Neural cell (in vitro differentiated cells): Measurements from ENCODE around the gene RIC3. TPM values are rescaled to one million over a fixed set of nuclear protein-coding genes. Genes with fewer than 3 reads are reported as not detected.

Experiments
- H2AFZ ChIP-seq: fragments of 200-600, 300-800 bp; sonication (generic), shearing (Covaris generic); 2 replicates; pipeline ENCODE4 v1.6.0; 2014; ENCODE audit warnings: low read depth, mild to moderate bottlenecking, antibody characterized with exemption, low read length, moderate library complexity
- H3F3A ChIP-seq: fragments of 200-600 bp; shearing (Covaris generic); 2 replicates; pipeline ENCODE4 v1.6.1; 2016; ENCODE audit warnings: mild to moderate bottlenecking, moderate library complexity, mixed read lengths, antibody characterized with exemption, low read length; ENCODE audit not compliant: insufficient read depth, poor library complexity, severe bottlenecking
- H3K27ac ChIP-seq: fragments of 200-600, 300-800 bp; sonication (generic), shearing (Covaris generic); 2 replicates; pipeline ENCODE4 v1.5.1; 2014; ENCODE audit warnings: mild to moderate bottlenecking, low read length, moderate library complexity
- H3K27me3 ChIP-seq: fragments of 300-800, 200-600 bp; sonication (generic), shearing (Covaris generic); 2 replicates; pipeline ENCODE4 v1.6.0; 2014; ENCODE audit warnings: mild to moderate bottlenecking, low read depth, low read length, moderate library complexity; ENCODE audit not compliant: insufficient read depth
- H3K36me3 ChIP-seq: fragments of 300-800, 200-600 bp; sonication (generic), shearing (Covaris generic); 2 replicates; pipeline ENCODE4 v1.5.1; 2014; ENCODE audit warnings: mild to moderate bottlenecking, antibody characterized with exemption, low read length, moderate library complexity; ENCODE audit not compliant: insufficient read depth
- H3K4me2 ChIP-seq: fragments of 300-800, 200-600 bp; sonication (generic), shearing (Covaris generic); 2 replicates; pipeline ENCODE4 v1.6.0; 2014; ENCODE audit warnings: mild to moderate bottlenecking, low read length
- H3K4me3 ChIP-seq: fragments of 300-800, 200-600 bp; sonication (generic), shearing (Covaris generic); 2 replicates; pipeline ENCODE4 v1.5.1; 2014; ENCODE audit warnings: mild to moderate bottlenecking, low read length, moderate library complexity
- H3K79me2 ChIP-seq: fragments of 200-600 bp; shearing (Covaris generic); replicated peaks from 2 replicates; pipeline ENCODE4 v1.6.0; 2014; ENCODE audit warnings: mild to moderate bottlenecking, low read length, moderate library complexity; ENCODE audit not compliant: insufficient read depth
- H3K9ac ChIP-seq: fragments of 300-800, 200-600 bp; sonication (generic), shearing (Covaris generic); 2 replicates; pipeline ENCODE4 v1.6.1; 2016; ENCODE audit warnings: mild to moderate bottlenecking, low read length, mixed read lengths
- H3K9me2 ChIP-seq: fragments of 200-600 bp; shearing (Covaris generic); 2 replicates; pipeline ENCODE4 v1.6.1; 2016; ENCODE audit warnings: mild to moderate bottlenecking, low read length, mixed read lengths; ENCODE audit not compliant: insufficient read depth
- H3K9me3 ChIP-seq: fragments of 200-600, 300-800 bp; sonication (generic), shearing (Covaris generic); 2 replicates; pipeline ENCODE4 v1.6.1; 2016; ENCODE audit warnings: mild to moderate bottlenecking, mixed run types, low read length, moderate library complexity, mixed read lengths
- H4K20me1 ChIP-seq: fragments of 200-600 bp; shearing (Covaris generic); 2 replicates; pipeline ENCODE4 v1.6.1; 2016; ENCODE audit warnings: mild to moderate bottlenecking, mixed run types; ENCODE audit not compliant: insufficient read depth
- EP300 ChIP-seq: fragments of 450-650 bp; conservative IDR thresholded peaks from 2 replicates; pipeline ENCODE4 v1.6.1; 2014; ENCODE audit warnings: antibody characterized with exemption, mild to moderate bottlenecking, moderate library complexity; ENCODE audit not compliant: poor library complexity, severe bottlenecking
- EZH2 ChIP-seq: fragments of 200-600, 300-800 bp; shearing (Covaris generic), sonication (generic); IDR thresholded peaks from 2 replicates; pipeline ENCODE4 v1.6.1; 2014; ENCODE audit warnings: antibody characterized with exemption, low read length, borderline replicate concordance, mild to moderate bottlenecking; ENCODE audit not compliant: insufficient read depth, poor library complexity, severe bottlenecking
- MXI1 ChIP-seq: fragments of 450-650 bp; conservative IDR thresholded peaks from 2 replicates; pipeline ENCODE4 v1.6.1; 2014; ENCODE audit warnings: antibody characterized with exemption, mild to moderate bottlenecking; ENCODE audit not compliant: poor library complexity, severe bottlenecking
- POLR2AphosphoS5 ChIP-seq: IDR thresholded peaks from 2 replicates; pipeline ENCODE4 v1.6.1; 2012
- RAD21 ChIP-seq: fragments of 450-650 bp; conservative IDR thresholded peaks from 2 replicates; pipeline ENCODE4 v1.6.1; 2014; ENCODE audit warnings: antibody characterized with exemption, mild to moderate bottlenecking, moderate library complexity
- SMC3 ChIP-seq: fragments of 450-650 bp; conservative IDR thresholded peaks from 2 replicates; pipeline ENCODE4 v1.6.1; 2014; ENCODE audit warnings: antibody characterized with exemption, mild to moderate bottlenecking, moderate library complexity; ENCODE audit not compliant: poor library complexity
- TAF1 ChIP-seq: IDR thresholded peaks from 2 replicates; pipeline ENCODE4 v1.6.1; 2012; ENCODE audit warnings: low read depth
- polyA plus RNA-seq: library from polyadenylated mRNA; depleted of rRNA; stranded (reverse); fragments of >200 nt; gene quantifications from 2 replicates; pipeline ENCODE4 v1.2.3, GENCODE V29; 2014
- TF ChIP-seq, protein P1 (sequence below): IDR thresholded peaks from 2 replicates; pipeline ENCODE4 v1.6.1; 2012; ENCODE audit warnings: borderline replicate concordance
- TF ChIP-seq, protein P2 (sequence below): fragments of 450-650 bp; IDR thresholded peaks from 2 replicates; pipeline ENCODE4 v1.5.1; 2014; ENCODE audit warnings: antibody characterized with exemption, mild to moderate bottlenecking, moderate library complexity; ENCODE audit not compliant: poor library complexity, severe bottlenecking

RIC3 gene
- polyA plus RNA-seq, 1 donor from 2014 or later = 94.5 TPM

DNA sequence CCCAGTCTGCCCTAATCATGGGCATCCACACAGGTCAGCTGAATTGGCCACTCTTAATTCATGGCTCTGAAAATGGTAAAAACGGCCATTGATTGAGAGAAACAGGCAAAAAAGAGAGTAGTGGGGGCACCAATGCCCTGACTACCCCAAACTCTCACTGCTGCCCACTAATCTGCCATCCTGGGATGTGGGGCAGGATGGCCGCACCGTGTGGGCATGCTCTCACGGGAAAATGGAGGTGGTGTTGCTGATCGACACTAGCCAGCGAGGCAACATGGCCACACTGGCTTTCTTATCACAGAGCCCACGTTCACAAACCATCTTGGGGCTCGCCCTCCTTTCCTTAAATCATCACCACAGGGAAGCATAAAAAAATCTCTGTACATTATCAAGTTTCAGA, 99.1 kb downstream of the RIC3 start:
- TF ChIP-seq SMC3 = no peak
- Histone ChIP-seq H3K4me2 (no peak overlapping the region), H2AFZ (no peak overlapping the region), H3K9ac (no peak overlapping the region), H3K79me2 (no peaks in the 10 kb centered on the region), H4K20me1 (no peaks in the 10 kb centered on the region), H3K9me3 (no peaks in the 10 kb centered on the region), H3K27ac (no peak overlapping the region), H3K9me2 (no peaks in the 10 kb centered on the region), H3F3A (no peaks in the 10 kb centered on the region), H3K27me3 (peaks cover 6% of the 10 kb centered on the region), H3K36me3 (no peaks in the 10 kb centered on the region), H3K4me3 (no peak overlapping the region)

DNA sequence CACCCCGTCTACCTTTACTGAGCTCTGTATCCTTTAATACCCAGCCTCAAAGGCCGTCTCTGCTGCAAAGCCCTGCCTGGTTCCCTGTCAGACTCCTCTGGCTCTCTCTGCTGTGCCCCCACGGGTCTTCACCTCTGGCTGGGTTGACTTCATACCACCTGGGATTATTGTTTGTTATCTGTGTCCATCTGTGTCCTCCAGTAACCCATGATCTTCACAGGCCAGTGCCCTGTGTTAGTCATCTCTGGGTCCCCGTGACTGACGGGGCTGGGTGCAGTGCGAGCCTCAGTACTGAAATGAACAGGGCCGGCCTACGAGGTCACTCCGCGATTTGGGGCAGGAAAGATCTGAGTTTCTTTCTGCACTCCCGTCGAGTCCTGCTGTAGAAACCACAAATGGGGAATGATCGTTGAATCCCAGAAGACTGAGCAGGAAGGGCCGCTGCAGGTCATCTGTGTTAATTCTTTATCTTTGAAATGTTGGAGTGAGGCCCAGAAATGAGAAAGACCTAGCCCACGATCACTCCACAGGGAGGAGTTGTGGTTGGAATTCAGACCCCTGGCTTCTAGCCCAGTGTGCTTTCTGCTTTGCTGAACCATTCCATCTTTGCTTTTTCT, 100.1 kb downstream of the RIC3 start:
- Histone ChIP-seq H3K4me3 (no peak overlapping the region), H4K20me1 (no peaks in the 10 kb centered on the region), H3K36me3 (no peaks in the 10 kb centered on the region), H3K9ac (no peak overlapping the region), H3K27me3 (peaks cover 2% of the 10 kb centered on the region), H3K27ac (no peak overlapping the region), H3K79me2 (no peaks in the 10 kb centered on the region), H3F3A (no peaks in the 10 kb centered on the region), H3K9me3 (no peaks in the 10 kb centered on the region), H2AFZ (no peak overlapping the region), H3K4me2 (no peak overlapping the region), H3K9me2 (no peaks in the 10 kb centered on the region)
- TF ChIP-seq TAF1 = no peak
- TF ChIP-seq EP300 = no peak
- TF ChIP-seq MXI1 = no peak
- TF ChIP-seq, protein P1, sequence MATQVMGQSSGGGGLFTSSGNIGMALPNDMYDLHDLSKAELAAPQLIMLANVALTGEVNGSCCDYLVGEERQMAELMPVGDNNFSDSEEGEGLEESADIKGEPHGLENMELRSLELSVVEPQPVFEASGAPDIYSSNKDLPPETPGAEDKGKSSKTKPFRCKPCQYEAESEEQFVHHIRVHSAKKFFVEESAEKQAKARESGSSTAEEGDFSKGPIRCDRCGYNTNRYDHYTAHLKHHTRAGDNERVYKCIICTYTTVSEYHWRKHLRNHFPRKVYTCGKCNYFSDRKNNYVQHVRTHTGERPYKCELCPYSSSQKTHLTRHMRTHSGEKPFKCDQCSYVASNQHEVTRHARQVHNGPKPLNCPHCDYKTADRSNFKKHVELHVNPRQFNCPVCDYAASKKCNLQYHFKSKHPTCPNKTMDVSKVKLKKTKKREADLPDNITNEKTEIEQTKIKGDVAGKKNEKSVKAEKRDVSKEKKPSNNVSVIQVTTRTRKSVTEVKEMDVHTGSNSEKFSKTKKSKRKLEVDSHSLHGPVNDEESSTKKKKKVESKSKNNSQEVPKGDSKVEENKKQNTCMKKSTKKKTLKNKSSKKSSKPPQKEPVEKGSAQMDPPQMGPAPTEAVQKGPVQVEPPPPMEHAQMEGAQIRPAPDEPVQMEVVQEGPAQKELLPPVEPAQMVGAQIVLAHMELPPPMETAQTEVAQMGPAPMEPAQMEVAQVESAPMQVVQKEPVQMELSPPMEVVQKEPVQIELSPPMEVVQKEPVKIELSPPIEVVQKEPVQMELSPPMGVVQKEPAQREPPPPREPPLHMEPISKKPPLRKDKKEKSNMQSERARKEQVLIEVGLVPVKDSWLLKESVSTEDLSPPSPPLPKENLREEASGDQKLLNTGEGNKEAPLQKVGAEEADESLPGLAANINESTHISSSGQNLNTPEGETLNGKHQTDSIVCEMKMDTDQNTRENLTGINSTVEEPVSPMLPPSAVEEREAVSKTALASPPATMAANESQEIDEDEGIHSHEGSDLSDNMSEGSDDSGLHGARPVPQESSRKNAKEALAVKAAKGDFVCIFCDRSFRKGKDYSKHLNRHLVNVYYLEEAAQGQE = no peak
- TF ChIP-seq, protein P2, sequence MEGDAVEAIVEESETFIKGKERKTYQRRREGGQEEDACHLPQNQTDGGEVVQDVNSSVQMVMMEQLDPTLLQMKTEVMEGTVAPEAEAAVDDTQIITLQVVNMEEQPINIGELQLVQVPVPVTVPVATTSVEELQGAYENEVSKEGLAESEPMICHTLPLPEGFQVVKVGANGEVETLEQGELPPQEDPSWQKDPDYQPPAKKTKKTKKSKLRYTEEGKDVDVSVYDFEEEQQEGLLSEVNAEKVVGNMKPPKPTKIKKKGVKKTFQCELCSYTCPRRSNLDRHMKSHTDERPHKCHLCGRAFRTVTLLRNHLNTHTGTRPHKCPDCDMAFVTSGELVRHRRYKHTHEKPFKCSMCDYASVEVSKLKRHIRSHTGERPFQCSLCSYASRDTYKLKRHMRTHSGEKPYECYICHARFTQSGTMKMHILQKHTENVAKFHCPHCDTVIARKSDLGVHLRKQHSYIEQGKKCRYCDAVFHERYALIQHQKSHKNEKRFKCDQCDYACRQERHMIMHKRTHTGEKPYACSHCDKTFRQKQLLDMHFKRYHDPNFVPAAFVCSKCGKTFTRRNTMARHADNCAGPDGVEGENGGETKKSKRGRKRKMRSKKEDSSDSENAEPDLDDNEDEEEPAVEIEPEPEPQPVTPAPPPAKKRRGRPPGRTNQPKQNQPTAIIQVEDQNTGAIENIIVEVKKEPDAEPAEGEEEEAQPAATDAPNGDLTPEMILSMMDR = no peak
- no peak for TF ChIP-seq EZH2
- TF ChIP-seq RAD21 = no peak
- no peak for TF ChIP-seq POLR2AphosphoS5
- no peak for TF ChIP-seq SMC3
